ENCODE data around the gene VSIR. TPM values are rescaled to one million over a fixed set of nuclear protein-coding genes. Genes with fewer than 3 reads are reported as not detected.

The VSIR gene
- total RNA-seq, 1 experiment from 2014 or later: 18.5 TPM

DNA sequence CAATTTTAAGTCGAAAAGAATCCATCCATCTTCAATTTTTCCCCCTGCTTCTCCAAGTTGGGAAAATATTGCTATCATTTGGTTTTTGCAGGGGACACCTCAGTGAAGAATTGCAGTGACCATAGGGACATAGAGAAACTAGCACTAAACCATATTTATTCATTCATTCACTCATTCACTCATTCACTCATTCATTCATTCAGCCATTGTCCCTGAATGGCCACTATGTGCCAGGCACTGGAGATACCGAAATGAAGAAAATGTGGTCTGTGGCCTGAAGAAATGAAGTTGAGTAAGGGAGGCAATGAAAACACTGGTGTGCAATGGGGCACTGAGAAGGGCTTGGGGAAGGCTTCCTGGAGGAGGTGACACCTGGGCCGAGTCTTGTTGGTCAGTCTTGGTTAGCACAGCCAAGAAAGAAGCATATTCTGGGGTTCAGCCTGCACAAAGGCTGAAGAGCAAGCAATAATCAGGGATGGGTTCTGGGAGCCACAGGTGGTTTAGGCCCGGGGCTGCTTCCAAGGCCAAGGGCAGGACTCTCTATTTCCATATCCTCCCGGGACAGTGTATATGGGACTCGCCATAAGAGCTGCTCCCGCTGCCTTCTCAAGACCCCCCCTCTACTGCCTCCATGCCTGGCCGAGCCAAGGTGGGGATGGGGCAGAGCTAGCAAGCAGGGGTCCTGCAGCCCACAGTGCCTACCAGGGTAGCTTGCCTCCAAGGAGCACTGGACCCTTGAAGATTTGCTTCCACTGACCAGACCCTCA is 28.2 kb downstream of the VSIR start:
- intact Hi-C loops (cut with micrococcal nuclease): no loop called here
- no TSS peak for BruUV-seq (replicated peaks)
- Histone ChIP-seq H3K27me3 (ENCODE audit: insufficient read depth, low read length) (no peaks in the 10 kb centered on the region), H3K9me3 (ENCODE audit: control insufficient read depth in 1 of 2, insufficient read depth in 1 of 2, low read depth in 1 of 2, low read length in 2 of 2) (no peaks in the 10 kb centered on the region), H4K20me1 (ENCODE audit: insufficient read depth) (no peaks in the 10 kb centered on the region), H3K4me2 (ENCODE audit: low read length) (no peak overlapping the region), H3K27ac (ENCODE audit: low read depth, low read length) (no peak overlapping the region), H3K4me3 (replicated peaks in 1 of 2; ENCODE audit: low read depth in 1 of 2, low read length in 2 of 2) (no peak overlapping the region), H3K79me2 (ENCODE audit: insufficient read depth, low read length) (no peaks in the 10 kb centered on the region), H3K4me1 (ENCODE audit: control insufficient read depth in 1 of 2, insufficient read depth in 2 of 2, low read length in 2 of 2) (peaks cover 5 to 19% of the 10 kb centered on the region in 2 experiments; a peak in 3 of 4 replicates), H3K36me3 (ENCODE audit: control insufficient read depth in 1 of 2, insufficient read depth in 2 of 2, low read length in 2 of 2) (no peaks in the 10 kb centered on the region), H3K9ac (ENCODE audit: low read length) (no peak overlapping the region), H2AFZ (ENCODE audit: low read depth, low read length, poor library complexity, severe bottlenecking) (no peak overlapping the region), H3K9me2 (ENCODE audit: insufficient read depth) (no peaks in the 10 kb centered on the region)
- TF ChIP-seq JUND (IDR thresholded peaks at IDR 0.05): no peak
- no peak for TF ChIP-seq ZNF274 (IDR thresholded peaks at IDR 0.05; ENCODE audit: low read depth, low read length)
- no peak for TF ChIP-seq YY1 (IDR thresholded peaks at IDR 0.05; ENCODE audit: extremely low read depth, insufficient replicate concordance, low read depth, low read length)
- no peak for TF ChIP-seq FOSL1 (IDR thresholded peaks at IDR 0.05; ENCODE audit: low read depth)
- no peak for TF ChIP-seq SIN3A (IDR thresholded peaks at IDR 0.05; ENCODE audit: low read depth)
- TF ChIP-seq, protein P1, sequence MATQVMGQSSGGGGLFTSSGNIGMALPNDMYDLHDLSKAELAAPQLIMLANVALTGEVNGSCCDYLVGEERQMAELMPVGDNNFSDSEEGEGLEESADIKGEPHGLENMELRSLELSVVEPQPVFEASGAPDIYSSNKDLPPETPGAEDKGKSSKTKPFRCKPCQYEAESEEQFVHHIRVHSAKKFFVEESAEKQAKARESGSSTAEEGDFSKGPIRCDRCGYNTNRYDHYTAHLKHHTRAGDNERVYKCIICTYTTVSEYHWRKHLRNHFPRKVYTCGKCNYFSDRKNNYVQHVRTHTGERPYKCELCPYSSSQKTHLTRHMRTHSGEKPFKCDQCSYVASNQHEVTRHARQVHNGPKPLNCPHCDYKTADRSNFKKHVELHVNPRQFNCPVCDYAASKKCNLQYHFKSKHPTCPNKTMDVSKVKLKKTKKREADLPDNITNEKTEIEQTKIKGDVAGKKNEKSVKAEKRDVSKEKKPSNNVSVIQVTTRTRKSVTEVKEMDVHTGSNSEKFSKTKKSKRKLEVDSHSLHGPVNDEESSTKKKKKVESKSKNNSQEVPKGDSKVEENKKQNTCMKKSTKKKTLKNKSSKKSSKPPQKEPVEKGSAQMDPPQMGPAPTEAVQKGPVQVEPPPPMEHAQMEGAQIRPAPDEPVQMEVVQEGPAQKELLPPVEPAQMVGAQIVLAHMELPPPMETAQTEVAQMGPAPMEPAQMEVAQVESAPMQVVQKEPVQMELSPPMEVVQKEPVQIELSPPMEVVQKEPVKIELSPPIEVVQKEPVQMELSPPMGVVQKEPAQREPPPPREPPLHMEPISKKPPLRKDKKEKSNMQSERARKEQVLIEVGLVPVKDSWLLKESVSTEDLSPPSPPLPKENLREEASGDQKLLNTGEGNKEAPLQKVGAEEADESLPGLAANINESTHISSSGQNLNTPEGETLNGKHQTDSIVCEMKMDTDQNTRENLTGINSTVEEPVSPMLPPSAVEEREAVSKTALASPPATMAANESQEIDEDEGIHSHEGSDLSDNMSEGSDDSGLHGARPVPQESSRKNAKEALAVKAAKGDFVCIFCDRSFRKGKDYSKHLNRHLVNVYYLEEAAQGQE (IDR thresholded peaks at IDR 0.05; ENCODE audit: low read depth): no peak
- DNase-seq (ENCODE audit: low read depth, low spot score) (no peak), ATAC-seq (no peak)
- ChIA-PET RAD21 (ENCODE audit: low non-redundant PET in 1 of 2, low total read pairs in 2 of 2, uncharacterized antibody in 2 of 2, unreplicated experiment in 2 of 2) (no interaction called here), CTCF (no interaction called here), POLR2A (no interaction called here)

All from HCT116 (cell line).